K562 (cell line): ENCODE measurements around the gene THAP12. TPM values are rescaled to one million over a fixed set of nuclear protein-coding genes. Genes with fewer than 3 reads are reported as not detected.

Experiments
- ARID1B ChIP-seq: fragments of 450-650 bp; IDR thresholded peaks from 2 replicates; pipeline ENCODE4 v1.6.1; 2016; ENCODE audit warnings: antibody characterized with exemption, mild to moderate bottlenecking, inconsistent platforms
- BCOR ChIP-seq: fragments of 450-650 bp; IDR thresholded peaks from 2 replicates; pipeline ENCODE4 v1.6.1; 2016
- COPS2 ChIP-seq: fragments of 450-650 bp; conservative IDR thresholded peaks from 2 replicates; pipeline ENCODE4 v1.6.1; 2016; ENCODE audit warnings: mild to moderate bottlenecking, moderate library complexity
- CREM ChIP-seq: IDR thresholded peaks from 2 replicates; pipeline ENCODE4 v1.6.1; 2014; ENCODE audit warnings: antibody characterized with exemption, low read depth
- HNRNPL ChIP-seq: fragments of 200-400 bp; formaldehyde crosslinking; IDR thresholded peaks from 2 replicates; pipeline ENCODE4 v1.6.1; 2017; ENCODE audit warnings: low read depth, mild to moderate bottlenecking, low read length
- KDM1A ChIP-seq, 2 experiments: fragments of 450-650 bp; IDR thresholded peaks; 2 replicates each; pipeline ENCODE4 v1.6.1; 2016; ENCODE audit warnings: mild to moderate bottlenecking in 2 of 2
- MECOM ChIP-seq: fragments of 250-450 bp; sonication (Bioruptor Pico); IDR thresholded peaks from 2 replicates; pipeline ENCODE4 v1.8.0; 2022; ENCODE audit warnings: inconsistent platforms
- NCOR1 ChIP-seq: fragments of 450-650 bp; IDR thresholded peaks from 2 replicates; pipeline ENCODE4 v1.6.1; 2016; ENCODE audit warnings: mild to moderate bottlenecking, moderate library complexity
- NFE2 ChIP-seq: IDR thresholded peaks from 2 replicates; pipeline ENCODE4 v1.6.1; 2014; ENCODE audit warnings: antibody characterized with exemption, low read depth
- NR1H2 ChIP-seq: sonication (generic); formaldehyde crosslinking; IDR thresholded peaks from 2 replicates; pipeline ENCODE4 v1.4.0; 2020; ENCODE audit warnings: mild to moderate bottlenecking, missing genetic modification reagents
- POLR2A ChIP-seq: fragments of 450-650 bp; conservative IDR thresholded peaks from 2 replicates; pipeline ENCODE4 v1.6.1; 2016
- RAD21 ChIP-seq, 2 experiments: fragments of 250-450 bp in 1 of 2; fragments of 450-650 bp in 1 of 2; sonication (Bioruptor Pico) in 1 of 2; formaldehyde crosslinking in 1 of 2; IDR thresholded peaks in 1 of 2; conservative IDR thresholded peaks in 1 of 2; 2 replicates each; pipeline versions ENCODE4 v1.4.0 to v1.8.0; 2020 to 2022; ENCODE audit warnings: mild to moderate bottlenecking in 2 of 2, moderate library complexity in 1 of 2
- SMARCE1 ChIP-seq: fragments of 450-650 bp; IDR thresholded peaks from 2 replicates; pipeline ENCODE4 v1.7.1; 2016; ENCODE audit warnings: mild to moderate bottlenecking
- TOE1 ChIP-seq, 2 experiments: fragments of 450-650 bp in 1 of 2; sonication (generic) in 1 of 2; formaldehyde crosslinking in 1 of 2; IDR thresholded peaks; 2 replicates each; pipeline versions ENCODE4 v1.7.1 to v1.8.0; 2016 to 2022; ENCODE audit warnings: borderline replicate concordance in 2 of 2, mild to moderate bottlenecking in 2 of 2, antibody characterized with exemption in 1 of 2, inconsistent platforms in 1 of 2, low read depth in 1 of 2, missing genetic modification reagents in 1 of 2, moderate library complexity in 1 of 2
- ZKSCAN3 ChIP-seq: fragments of 250-450 bp; sonication (Bioruptor Pico); IDR thresholded peaks from 2 replicates; pipeline ENCODE4 v1.4.0; 2020
- polyA plus RNA-seq, 8 experiments: library from polyadenylated mRNA; depleted of rRNA in 4 of 8; stranded (reverse) in 5 of 8; unstranded in 3 of 8; fragments of >200 nt; fragmentation: Nextera tagmentation in 2 of 8; fragmentation: Illumina TruSeq in 1 of 8; extraction: Ambion mirVana in 2 of 8; extraction: Trizol in 1 of 8; gene quantifications; 2 replicates each; pipeline versions ENCODE4 v1.2.1 to v1.2.3, GENCODE V29; 2011 to 2014; ENCODE audit warnings: inconsistent platforms in 1 of 8, missing spikeins in 1 of 8
- total RNA-seq, 7 experiments: library from RNA; depleted of rRNA in 6 of 7; stranded (reverse); fragments of >200 nt in 6 of 7; fragmentation: Illumina TruSeq in 2 of 7; extraction: Trizol in 2 of 7; gene quantifications; 2 replicates each; pipeline versions ENCODE4 v1.2.1 to v1.2.3, GENCODE V29; 2011 to 2021; ENCODE audit warnings: low replicate concordance in 1 of 7
- TF ChIP-seq, protein P1 (sequence below): fragments of 250-450 bp; sonication (Bioruptor Pico); IDR thresholded peaks from 2 replicates; pipeline ENCODE4 v1.5.0; 2020; ENCODE audit warnings: mild to moderate bottlenecking, borderline replicate concordance
- TF ChIP-seq, protein P2 (sequence below): sonication (generic); formaldehyde crosslinking; IDR thresholded peaks from 2 replicates; pipeline ENCODE4 v1.8.0; 2022; ENCODE audit warnings: mild to moderate bottlenecking, missing genetic modification reagents
- TF ChIP-seq, protein P3 (sequence below), 2 experiments: fragments of 450-650 bp in 1 of 2; IDR thresholded peaks; 2 replicates each; pipeline ENCODE4 v1.6.1; 2011 to 2017; ENCODE audit warnings: low read depth in 2 of 2, antibody characterized with exemption in 1 of 2, borderline replicate concordance in 1 of 2, low read length in 1 of 2, mild to moderate bottlenecking in 1 of 2, mixed read lengths in 1 of 2; ENCODE audit not compliant: control insufficient read depth in 1 of 2
- TF ChIP-seq, protein P4 (sequence below): fragments of 250-450 bp; sonication (Bioruptor Pico); IDR thresholded peaks from 2 replicates; pipeline ENCODE4 v1.8.0; 2022; ENCODE audit warnings: moderate library complexity, mild to moderate bottlenecking, inconsistent platforms
- TF ChIP-seq, protein P5 (sequence below): fragments of 250-450 bp; sonication (Bioruptor Pico); IDR thresholded peaks from 2 replicates; pipeline ENCODE4 v1.8.0; 2021; ENCODE audit warnings: mild to moderate bottlenecking, moderate library complexity

The THAP12 gene
- total and polyA plus RNA-seq, 9 of the 15 experiments (the other 6 are each of a cell fraction or from before 2014, with no cell fraction given): 28.1 to 103 (median 57.8) TPM

DNA sequence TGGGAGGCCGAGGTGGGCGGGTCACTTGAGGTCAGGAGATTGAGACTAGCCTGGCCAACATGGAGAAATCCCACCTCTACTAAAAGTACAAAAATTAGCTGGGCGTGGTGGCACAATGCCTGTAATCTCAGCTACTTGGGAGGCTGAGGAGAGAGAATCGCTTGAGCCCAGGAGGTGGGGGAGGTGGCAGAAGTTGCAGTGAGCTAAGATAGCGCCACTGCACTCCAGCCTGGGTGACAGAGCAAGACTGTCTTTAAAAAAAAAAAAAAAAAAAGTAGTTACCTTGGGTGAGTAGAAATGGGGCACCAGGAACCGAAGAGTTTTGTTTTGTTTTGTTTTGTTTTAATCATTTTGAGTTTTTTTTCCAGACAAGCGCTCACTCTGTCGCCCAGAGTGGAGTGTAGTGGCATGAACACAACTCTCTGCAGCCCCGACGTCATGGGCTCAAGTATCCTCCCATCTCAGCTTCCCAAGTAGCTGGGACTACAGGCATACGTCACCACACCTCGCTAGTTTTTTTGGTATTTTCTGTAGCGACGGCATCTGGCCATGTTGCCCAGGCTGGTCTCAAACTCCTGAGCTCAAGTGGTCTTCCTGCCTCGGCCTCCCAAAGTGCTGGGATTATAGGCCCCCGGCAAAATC lies 15.8 kb downstream of the THAP12 start (continued):
- TF ChIP-seq, protein P1, sequence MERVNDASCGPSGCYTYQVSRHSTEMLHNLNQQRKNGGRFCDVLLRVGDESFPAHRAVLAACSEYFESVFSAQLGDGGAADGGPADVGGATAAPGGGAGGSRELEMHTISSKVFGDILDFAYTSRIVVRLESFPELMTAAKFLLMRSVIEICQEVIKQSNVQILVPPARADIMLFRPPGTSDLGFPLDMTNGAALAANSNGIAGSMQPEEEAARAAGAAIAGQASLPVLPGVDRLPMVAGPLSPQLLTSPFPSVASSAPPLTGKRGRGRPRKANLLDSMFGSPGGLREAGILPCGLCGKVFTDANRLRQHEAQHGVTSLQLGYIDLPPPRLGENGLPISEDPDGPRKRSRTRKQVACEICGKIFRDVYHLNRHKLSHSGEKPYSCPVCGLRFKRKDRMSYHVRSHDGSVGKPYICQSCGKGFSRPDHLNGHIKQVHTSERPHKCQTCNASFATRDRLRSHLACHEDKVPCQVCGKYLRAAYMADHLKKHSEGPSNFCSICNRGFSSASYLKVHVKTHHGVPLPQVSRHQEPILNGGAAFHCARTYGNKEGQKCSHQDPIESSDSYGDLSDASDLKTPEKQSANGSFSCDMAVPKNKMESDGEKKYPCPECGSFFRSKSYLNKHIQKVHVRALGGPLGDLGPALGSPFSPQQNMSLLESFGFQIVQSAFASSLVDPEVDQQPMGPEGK (CRISPR knock-in tag): no peak
- TF ChIP-seq, protein P2, sequence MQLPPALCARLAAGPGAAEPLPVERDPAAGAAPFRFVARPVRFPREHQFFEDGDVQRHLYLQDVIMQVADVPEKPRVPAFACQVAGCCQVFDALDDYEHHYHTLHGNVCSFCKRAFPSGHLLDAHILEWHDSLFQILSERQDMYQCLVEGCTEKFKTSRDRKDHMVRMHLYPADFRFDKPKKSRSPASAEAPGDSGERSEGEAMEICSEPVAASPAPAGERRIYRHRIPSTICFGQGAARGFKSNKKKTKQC: no peak
- TF ChIP-seq NCOR1 (peak; percentile 80), COPS2 (no peak), TOE1 (IDR thresholded peaks at IDR 0.05; ENCODE audit: borderline replicate concordance) (no peak), TOE1 (CRISPR knock-in tag; IDR thresholded peaks at IDR 0.05; ENCODE audit: borderline replicate concordance, low read depth) (no peak), NR1H2 (no peak), KDM1A (IDR thresholded peaks at IDR 0.05) (peak; percentile 93), CREM (peak; percentile 73), BCOR (no peak; the same call in 1 of the 2 replicates), ZKSCAN3 (CRISPR knock-in tag) (no peak), MECOM (CRISPR knock-in tag) (no peak), HNRNPL (no peak), SMARCE1 (0 out of 2 replicates have a peak, but pooled peaks have one; percentile 47), ARID1B (peak; percentile 83), RAD21 (CRISPR knock-in tag; conservative IDR thresholded peaks at IDR 0.05 in 1 of 2, IDR thresholded peaks at IDR 0.05 in 1 of 2) (no peak), NFE2 (peak; percentile 26; the same call in 1 of the 2 replicates), POLR2A (no peak)
- TF ChIP-seq, protein P3, sequence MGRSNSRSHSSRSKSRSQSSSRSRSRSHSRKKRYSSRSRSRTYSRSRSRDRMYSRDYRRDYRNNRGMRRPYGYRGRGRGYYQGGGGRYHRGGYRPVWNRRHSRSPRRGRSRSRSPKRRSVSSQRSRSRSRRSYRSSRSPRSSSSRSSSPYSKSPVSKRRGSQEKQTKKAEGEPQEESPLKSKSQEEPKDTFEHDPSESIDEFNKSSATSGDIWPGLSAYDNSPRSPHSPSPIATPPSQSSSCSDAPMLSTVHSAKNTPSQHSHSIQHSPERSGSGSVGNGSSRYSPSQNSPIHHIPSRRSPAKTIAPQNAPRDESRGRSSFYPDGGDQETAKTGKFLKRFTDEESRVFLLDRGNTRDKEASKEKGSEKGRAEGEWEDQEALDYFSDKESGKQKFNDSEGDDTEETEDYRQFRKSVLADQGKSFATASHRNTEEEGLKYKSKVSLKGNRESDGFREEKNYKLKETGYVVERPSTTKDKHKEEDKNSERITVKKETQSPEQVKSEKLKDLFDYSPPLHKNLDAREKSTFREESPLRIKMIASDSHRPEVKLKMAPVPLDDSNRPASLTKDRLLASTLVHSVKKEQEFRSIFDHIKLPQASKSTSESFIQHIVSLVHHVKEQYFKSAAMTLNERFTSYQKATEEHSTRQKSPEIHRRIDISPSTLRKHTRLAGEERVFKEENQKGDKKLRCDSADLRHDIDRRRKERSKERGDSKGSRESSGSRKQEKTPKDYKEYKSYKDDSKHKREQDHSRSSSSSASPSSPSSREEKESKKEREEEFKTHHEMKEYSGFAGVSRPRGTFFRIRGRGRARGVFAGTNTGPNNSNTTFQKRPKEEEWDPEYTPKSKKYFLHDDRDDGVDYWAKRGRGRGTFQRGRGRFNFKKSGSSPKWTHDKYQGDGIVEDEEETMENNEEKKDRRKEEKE (IDR thresholded peaks at IDR 0.05; ENCODE audit: borderline replicate concordance in 1 of 2, control insufficient read depth in 1 of 2, low read depth in 2 of 2, low read length in 1 of 2): no peak
- TF ChIP-seq, protein P4, sequence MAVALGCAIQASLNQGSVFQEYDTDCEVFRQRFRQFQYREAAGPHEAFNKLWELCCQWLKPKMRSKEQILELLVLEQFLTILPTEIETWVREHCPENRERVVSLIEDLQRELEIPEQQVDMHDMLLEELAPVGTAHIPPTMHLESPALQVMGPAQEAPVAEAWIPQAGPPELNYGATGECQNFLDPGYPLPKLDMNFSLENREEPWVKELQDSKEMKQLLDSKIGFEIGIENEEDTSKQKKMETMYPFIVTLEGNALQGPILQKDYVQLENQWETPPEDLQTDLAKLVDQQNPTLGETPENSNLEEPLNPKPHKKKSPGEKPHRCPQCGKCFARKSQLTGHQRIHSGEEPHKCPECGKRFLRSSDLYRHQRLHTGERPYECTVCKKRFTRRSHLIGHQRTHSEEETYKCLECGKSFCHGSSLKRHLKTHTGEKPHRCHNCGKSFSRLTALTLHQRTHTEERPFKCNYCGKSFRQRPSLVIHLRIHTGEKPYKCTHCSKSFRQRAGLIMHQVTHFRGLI: no peak
- TF ChIP-seq, protein P5, sequence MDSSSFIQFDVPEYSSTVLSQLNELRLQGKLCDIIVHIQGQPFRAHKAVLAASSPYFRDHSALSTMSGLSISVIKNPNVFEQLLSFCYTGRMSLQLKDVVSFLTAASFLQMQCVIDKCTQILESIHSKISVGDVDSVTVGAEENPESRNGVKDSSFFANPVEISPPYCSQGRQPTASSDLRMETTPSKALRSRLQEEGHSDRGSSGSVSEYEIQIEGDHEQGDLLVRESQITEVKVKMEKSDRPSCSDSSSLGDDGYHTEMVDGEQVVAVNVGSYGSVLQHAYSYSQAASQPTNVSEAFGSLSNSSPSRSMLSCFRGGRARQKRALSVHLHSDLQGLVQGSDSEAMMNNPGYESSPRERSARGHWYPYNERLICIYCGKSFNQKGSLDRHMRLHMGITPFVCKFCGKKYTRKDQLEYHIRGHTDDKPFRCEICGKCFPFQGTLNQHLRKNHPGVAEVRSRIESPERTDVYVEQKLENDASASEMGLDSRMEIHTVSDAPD (CRISPR knock-in tag): no peak
